PC-3 (cell line): ENCODE data around the gene SKA1.

Source experiments
- CTCF ChIP-seq: fragments of 300-600 bp; sonication (generic); conservative IDR thresholded peaks from 2 replicates; pipeline ENCODE4 v1.5.1; 2017; ENCODE audit warnings: antibody characterized with exemption, low read depth, mild to moderate bottlenecking, low read length
- EZH2 ChIP-seq: fragments of 300-600 bp; sonication (generic); IDR thresholded peaks from one replicate; pipeline ENCODE4 v1.6.1; 2017; ENCODE audit warnings: antibody characterized with exemption, mild to moderate bottlenecking, low read length; ENCODE audit not compliant: unreplicated experiment
- EZH2phosphoT487 ChIP-seq: fragments of 300-600 bp; sonication (generic); IDR thresholded peaks from 2 replicates; pipeline ENCODE4 v1.6.1; 2018; ENCODE audit warnings: mild to moderate bottlenecking, antibody characterized with exemption, low read length, borderline replicate concordance

GRCh38 chr18:50388988-50389387 lies 14.1 kb downstream of the SKA1 start:
- TF ChIP-seq CTCF (no peak), EZH2 (no peak), EZH2phosphoT487 (no peak)
